ENCODE data around the gene AK3.

AK3 gene

GRCh38 chr9:4714266-4715016, 26.6 kb downstream of the AK3 start:
- ATAC-seq (replicated peaks; ENCODE audit: extremely low read depth, poor library complexity, severe bottlenecking), result no peak
- no peak for DNase-seq (ENCODE audit: low spot score in 2 of 2)
- Mint-ChIP-seq H3K36me3 (ENCODE audit: insufficient read depth) (peaks cover 37% of the 10 kb centered on the region), H3K27me3 (no peaks in the 10 kb centered on the region), H3K27ac (ENCODE audit: low read depth) (peak overlapping the region; percentile 30), H3K4me1 (no peaks in the 10 kb centered on the region), H3K9me3 (no peaks in the 10 kb centered on the region), H3K4me3 (no peak overlapping the region)

GRCh38 chr9:4713849-4714248, 27.2 kb downstream of the AK3 start:
- ATAC-seq (replicated peaks; ENCODE audit: extremely low read depth, poor library complexity, severe bottlenecking) (no peak), DNase-seq (ENCODE audit: low spot score in 2 of 2) (no peak)
- Mint-ChIP-seq H3K4me1 (no peaks in the 10 kb centered on the region), H3K27me3 (no peaks in the 10 kb centered on the region), H3K36me3 (ENCODE audit: insufficient read depth) (peaks cover 39% of the 10 kb centered on the region), H3K9me3 (no peaks in the 10 kb centered on the region), H3K27ac (ENCODE audit: low read depth) (no peak overlapping the region), H3K4me3 (no peak overlapping the region)

GRCh38 chr9:4709380-4709779, 31.6 kb downstream of the AK3 start:
- Mint-ChIP-seq H3K36me3 (ENCODE audit: insufficient read depth) (peaks cover 38% of the 10 kb centered on the region), H3K27me3 (no peaks in the 10 kb centered on the region), H3K4me3 (no peak overlapping the region), H3K9me3 (no peaks in the 10 kb centered on the region), H3K27ac (ENCODE audit: low read depth) (peak overlapping the region; percentile 56), H3K4me1 (no peaks in the 10 kb centered on the region)
- ATAC-seq (replicated peaks; ENCODE audit: extremely low read depth, poor library complexity, severe bottlenecking) (no peak), DNase-seq (ENCODE audit: low spot score in 2 of 2) (no peak)

GRCh38 chr9:4706971-4707622, 33.9 kb downstream of the AK3 start:
- peak overlapping the region; percentile 9 for H3K27ac Mint-ChIP-seq (ENCODE audit: low read depth)
- H3K4me1 Mint-ChIP-seq, result no peaks in the 10 kb centered on the region
- no peaks in the 10 kb centered on the region for H3K27me3 Mint-ChIP-seq
- no peak overlapping the region for H3K4me3 Mint-ChIP-seq
- no peak for DNase-seq (ENCODE audit: low spot score in 2 of 2)
- H3K9me3 Mint-ChIP-seq, result no peaks in the 10 kb centered on the region
- H3K36me3 Mint-ChIP-seq (ENCODE audit: insufficient read depth), result peaks cover 45% of the 10 kb centered on the region
- no peak for ATAC-seq (replicated peaks; ENCODE audit: extremely low read depth, poor library complexity, severe bottlenecking)

GRCh38 chr9:4706021-4706420, 35.0 kb downstream of the AK3 start:
- no peak overlapping the region for H3K4me3 Mint-ChIP-seq
- DNase-seq (ENCODE audit: low spot score in 2 of 2) (no peak), ATAC-seq (replicated peaks; ENCODE audit: extremely low read depth, poor library complexity, severe bottlenecking) (no peak)
- peak overlapping the region; percentile 9 for H3K27ac Mint-ChIP-seq (ENCODE audit: low read depth)
- H3K27me3 Mint-ChIP-seq, result no peaks in the 10 kb centered on the region
- peaks cover 6% of the 10 kb centered on the region for H3K4me1 Mint-ChIP-seq
- peaks cover 46% of the 10 kb centered on the region for H3K36me3 Mint-ChIP-seq (ENCODE audit: insufficient read depth)
- no peaks in the 10 kb centered on the region for H3K9me3 Mint-ChIP-seq

- H3K27me3 Mint-ChIP-seq, result no peaks in the 10 kb centered on the region
- no peaks in the 10 kb centered on the region for H3K9me3 Mint-ChIP-seq
- H3K4me1 Mint-ChIP-seq, result peaks cover 9% of the 10 kb centered on the region
- H3K27ac Mint-ChIP-seq (ENCODE audit: low read depth), result peak overlapping the region; percentile 25
- DNase-seq (ENCODE audit: low spot score in 2 of 2) (no peak), ATAC-seq (replicated peaks; ENCODE audit: extremely low read depth, poor library complexity, severe bottlenecking) (no peak)
- H3K36me3 Mint-ChIP-seq (ENCODE audit: insufficient read depth), result peaks cover 40% of the 10 kb centered on the region
- H3K4me3 Mint-ChIP-seq, result no peak overlapping the region
Measured at GRCh38 chr9:4704129-4704528, 36.9 kb downstream of the AK3 start.

- no peak overlapping the region for H3K4me3 Mint-ChIP-seq
- peaks cover 47% of the 10 kb centered on the region for H3K36me3 Mint-ChIP-seq (ENCODE audit: insufficient read depth)
- DNase-seq (ENCODE audit: low spot score in 2 of 2), result no peak
- peaks cover 9% of the 10 kb centered on the region for H3K4me1 Mint-ChIP-seq
- H3K9me3 Mint-ChIP-seq, result no peaks in the 10 kb centered on the region
- ATAC-seq (replicated peaks; ENCODE audit: extremely low read depth, poor library complexity, severe bottlenecking), result no peak
- H3K27me3 Mint-ChIP-seq, result no peaks in the 10 kb centered on the region
- H3K27ac Mint-ChIP-seq (ENCODE audit: low read depth), result peak overlapping the region; percentile 45
Measured at GRCh38 chr9:4701526-4701925, 39.5 kb downstream of the AK3 start.

GRCh38 chr9:4700932-4701331, 40.1 kb downstream of the AK3 start:
- ATAC-seq (replicated peaks; ENCODE audit: extremely low read depth, poor library complexity, severe bottlenecking) (no peak), DNase-seq (ENCODE audit: low spot score in 2 of 2) (no peak)
- Mint-ChIP-seq H3K9me3 (no peaks in the 10 kb centered on the region), H3K4me3 (no peak overlapping the region), H3K4me1 (peaks cover 9% of the 10 kb centered on the region), H3K27me3 (no peaks in the 10 kb centered on the region), H3K36me3 (ENCODE audit: insufficient read depth) (peaks cover 43% of the 10 kb centered on the region), H3K27ac (ENCODE audit: low read depth) (peak overlapping the region; percentile 45)

- peaks cover 9% of the 10 kb centered on the region for H3K4me1 Mint-ChIP-seq
- H3K4me3 Mint-ChIP-seq, result no peak overlapping the region
- H3K9me3 Mint-ChIP-seq, result no peaks in the 10 kb centered on the region
- H3K27ac Mint-ChIP-seq (ENCODE audit: low read depth), result no peak overlapping the region
- no peaks in the 10 kb centered on the region for H3K27me3 Mint-ChIP-seq
- no peak for ATAC-seq (replicated peaks; ENCODE audit: extremely low read depth, poor library complexity, severe bottlenecking)
- DNase-seq (ENCODE audit: low spot score in 2 of 2), result no peak
- H3K36me3 Mint-ChIP-seq (ENCODE audit: insufficient read depth), result peaks cover 43% of the 10 kb centered on the region
Measured at GRCh38 chr9:4700091-4700490, 40.9 kb downstream of the AK3 start.

GRCh38 chr9:4691795-4692194, 49.2 kb downstream of the AK3 start:
- Mint-ChIP-seq H3K27ac (ENCODE audit: low read depth) (no peak overlapping the region), H3K27me3 (no peaks in the 10 kb centered on the region), H3K36me3 (ENCODE audit: insufficient read depth) (peaks cover 37% of the 10 kb centered on the region), H3K4me3 (no peak overlapping the region), H3K4me1 (peaks cover 28% of the 10 kb centered on the region), H3K9me3 (no peaks in the 10 kb centered on the region)
- DNase-seq (ENCODE audit: low spot score in 2 of 2) (no peak), ATAC-seq (replicated peaks; ENCODE audit: extremely low read depth, poor library complexity, severe bottlenecking) (no peak)

- DNase-seq (ENCODE audit: low spot score in 2 of 2) (no peak), ATAC-seq (replicated peaks; ENCODE audit: extremely low read depth, poor library complexity, severe bottlenecking) (no peak)
- Mint-ChIP-seq H3K9me3 (no peaks in the 10 kb centered on the region), H3K4me1 (peaks cover 39% of the 10 kb centered on the region), H3K4me3 (no peak overlapping the region), H3K36me3 (ENCODE audit: insufficient read depth) (peaks cover 42% of the 10 kb centered on the region), H3K27ac (ENCODE audit: low read depth) (no peak overlapping the region), H3K27me3 (no peaks in the 10 kb centered on the region)
Measured at GRCh38 chr9:4690144-4690543, 50.9 kb downstream of the AK3 start.

GRCh38 chr9:4689687-4690104, 51.3 kb downstream of the AK3 start:
- DNase-seq (ENCODE audit: low spot score in 2 of 2) (no peak), ATAC-seq (replicated peaks; ENCODE audit: extremely low read depth, poor library complexity, severe bottlenecking) (no peak)
- no peaks in the 10 kb centered on the region for H3K9me3 Mint-ChIP-seq
- peaks cover 44% of the 10 kb centered on the region for H3K4me1 Mint-ChIP-seq
- H3K4me3 Mint-ChIP-seq, result no peak overlapping the region
- H3K27ac Mint-ChIP-seq (ENCODE audit: low read depth), result no peak overlapping the region
- H3K36me3 Mint-ChIP-seq (ENCODE audit: insufficient read depth), result peaks cover 40% of the 10 kb centered on the region
- no peaks in the 10 kb centered on the region for H3K27me3 Mint-ChIP-seq

- Mint-ChIP-seq H3K27ac (ENCODE audit: low read depth) (no peak overlapping the region), H3K36me3 (ENCODE audit: insufficient read depth) (peaks cover 43% of the 10 kb centered on the region), H3K4me1 (peaks cover 49% of the 10 kb centered on the region)
Measured at GRCh38 chr9:4689021-4689420, 52.0 kb downstream of the AK3 start.

More at GRCh38 chr9:4689021-4689420, 52.0 kb downstream of the AK3 start:
- no peaks in the 10 kb centered on the region for H3K9me3 Mint-ChIP-seq
- ATAC-seq (replicated peaks; ENCODE audit: extremely low read depth, poor library complexity, severe bottlenecking) (no peak), DNase-seq (ENCODE audit: low spot score in 2 of 2) (no peak)
- H3K27me3 Mint-ChIP-seq, result no peaks in the 10 kb centered on the region
- no peak overlapping the region for H3K4me3 Mint-ChIP-seq

Data from central memory CD8-positive, alpha-beta T cell (primary cell).